Esophagus squamous epithelium (tissue), 5 donors: ENCODE results near the gene FKBP10. TPM values are rescaled to one million over a fixed set of nuclear protein-coding genes. Genes with fewer than 3 reads are reported as not detected.
A peak's percentile ranks its signal among the peaks of the same experiment; 100 is the strongest.

Source experiments
- DNase-seq: peaks from one replicate; lab custom pipeline; 2025; lab: John Stamatoyannopoulos, UW
- H3K27ac ChIP-seq, 4 donors: fragments of 200-600 bp; sonication (generic); one replicate each; pipeline ENCODE4 v1.5.1; 2016 to 2019; ENCODE audit warnings: mild to moderate bottlenecking in 1 of 4
- H3K27me3 ChIP-seq, 4 donors: fragments of 200-600 bp; sonication (generic); 1 replicate in 3 of 4; 2 replicates in 1 of 4; pipeline versions ENCODE4 v1.5.1 to v1.6.0; 2017 to 2021; ENCODE audit warnings: antibody characterized with exemption in 1 of 4
- H3K36me3 ChIP-seq, 3 donors: fragments of 200-600 bp; sonication (generic); one replicate each; pipeline ENCODE4 v1.5.1; 2016 to 2019
- H3K4me1 ChIP-seq, 3 donors: fragments of 200-600 bp; sonication (generic); one replicate each; pipeline ENCODE4 v1.5.1; 2017 to 2019
- H3K4me3 ChIP-seq, 4 donors: fragments of 200-600 bp; sonication (generic); 1 replicate in 3 of 4; 2 replicates in 1 of 4; pipeline ENCODE4 v1.5.1; 2016 to 2019; ENCODE audit warnings: mild to moderate bottlenecking in 2 of 4, moderate library complexity in 1 of 4
- H3K9me3 ChIP-seq, 3 donors: fragments of 200-600 bp; sonication (generic); one replicate each; pipeline ENCODE4 v1.5.1; 2016 to 2019
- POLR2A ChIP-seq, 4 donors: fragments of 450-650 bp; IDR thresholded peaks; one replicate each; pipeline ENCODE4 v1.6.1; 2017; ENCODE audit warnings: antibody characterized with exemption in 4 of 4, mild to moderate bottlenecking in 4 of 4, moderate library complexity in 3 of 4
- WGBS, 2 donors: methylation state at CpG; one replicate each; pipeline ENCODE4 v1.1.5; 2018; 5-methylcytosine and 5-hydroxymethylcytosine counted together
- intact Hi-C: fragments of 100-400 bp; cut with DNase I; formaldehyde crosslinking; loops from one replicate; pipeline ENCODE4 v1.15.0; 2022
- total RNA-seq, 4 donors: library from RNA; depleted of rRNA; stranded (reverse); fragments of >200 nt; gene quantifications; one replicate each; pipeline ENCODE4 v1.1.0, GENCODE V29; 2016
- TF ChIP-seq, protein P1 (sequence below), 6 experiments: fragments of 450-650 bp in 4 of 6; fragments of 200-600 bp in 2 of 6; sonication (generic) in 2 of 6; IDR thresholded peaks; one replicate each; pipeline ENCODE4 v1.5.1; 2016 to 2019; ENCODE audit warnings: antibody characterized with exemption in 6 of 6, mild to moderate bottlenecking in 4 of 6, moderate library complexity in 4 of 6
- donor health status: DM: yes; HTN: yes; CAD: no.

Gene FKBP10
- total RNA-seq, 4 donors from 2014 or later: 0.19 to 21.4 (median 8.4) TPM

DNA sequence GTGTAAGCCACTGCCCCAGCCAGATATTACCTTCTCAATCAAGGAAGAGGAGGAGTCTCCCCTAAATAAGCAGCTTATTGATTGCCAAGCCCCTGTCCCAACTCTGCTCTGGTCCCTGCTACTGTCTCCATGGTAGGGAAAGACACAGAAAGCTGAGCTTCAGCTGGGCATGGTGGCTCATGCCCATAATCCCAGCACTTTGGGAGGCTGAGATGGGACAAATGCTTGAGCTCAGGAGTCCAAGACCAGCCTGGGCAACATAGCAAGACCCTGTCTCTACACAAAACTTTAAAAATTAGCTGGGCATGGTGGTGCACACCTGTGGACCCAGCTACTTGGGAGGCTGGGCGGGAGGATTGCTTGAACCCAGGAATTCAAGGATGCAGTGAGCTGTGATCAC lies 32.9 kb upstream of the FKBP10 start:
- TF ChIP-seq, protein P1, sequence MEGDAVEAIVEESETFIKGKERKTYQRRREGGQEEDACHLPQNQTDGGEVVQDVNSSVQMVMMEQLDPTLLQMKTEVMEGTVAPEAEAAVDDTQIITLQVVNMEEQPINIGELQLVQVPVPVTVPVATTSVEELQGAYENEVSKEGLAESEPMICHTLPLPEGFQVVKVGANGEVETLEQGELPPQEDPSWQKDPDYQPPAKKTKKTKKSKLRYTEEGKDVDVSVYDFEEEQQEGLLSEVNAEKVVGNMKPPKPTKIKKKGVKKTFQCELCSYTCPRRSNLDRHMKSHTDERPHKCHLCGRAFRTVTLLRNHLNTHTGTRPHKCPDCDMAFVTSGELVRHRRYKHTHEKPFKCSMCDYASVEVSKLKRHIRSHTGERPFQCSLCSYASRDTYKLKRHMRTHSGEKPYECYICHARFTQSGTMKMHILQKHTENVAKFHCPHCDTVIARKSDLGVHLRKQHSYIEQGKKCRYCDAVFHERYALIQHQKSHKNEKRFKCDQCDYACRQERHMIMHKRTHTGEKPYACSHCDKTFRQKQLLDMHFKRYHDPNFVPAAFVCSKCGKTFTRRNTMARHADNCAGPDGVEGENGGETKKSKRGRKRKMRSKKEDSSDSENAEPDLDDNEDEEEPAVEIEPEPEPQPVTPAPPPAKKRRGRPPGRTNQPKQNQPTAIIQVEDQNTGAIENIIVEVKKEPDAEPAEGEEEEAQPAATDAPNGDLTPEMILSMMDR (IDR thresholded peaks at IDR 0.05): no peak
- no peak for TF ChIP-seq POLR2A (IDR thresholded peaks at IDR 0.05)
- intact Hi-C loops: no loop called here
- Histone ChIP-seq H3K4me1 (peaks cover 51 to 100% (median 84%) of the 10 kb centered on the region in 3 donors), H3K36me3 (peaks cover 0 to 32% (median 0%) of the 10 kb centered on the region in 3 donors), H3K27ac (peak overlapping the region; percentile 63 to 99 (median 98)), H3K27me3 (peaks cover 0 to 8% (median 0%) of the 10 kb centered on the region in 4 donors), H3K9me3 (no peaks in the 10 kb centered on the region), H3K4me3 (no peak overlapping the region)
- WGBS, 2 donors: 90% methylated on average over 1 of the region's 1 CpG; no CpG with 5 or more reads in 1 of the 2 donors
- no peak for DNase-seq

DNA sequence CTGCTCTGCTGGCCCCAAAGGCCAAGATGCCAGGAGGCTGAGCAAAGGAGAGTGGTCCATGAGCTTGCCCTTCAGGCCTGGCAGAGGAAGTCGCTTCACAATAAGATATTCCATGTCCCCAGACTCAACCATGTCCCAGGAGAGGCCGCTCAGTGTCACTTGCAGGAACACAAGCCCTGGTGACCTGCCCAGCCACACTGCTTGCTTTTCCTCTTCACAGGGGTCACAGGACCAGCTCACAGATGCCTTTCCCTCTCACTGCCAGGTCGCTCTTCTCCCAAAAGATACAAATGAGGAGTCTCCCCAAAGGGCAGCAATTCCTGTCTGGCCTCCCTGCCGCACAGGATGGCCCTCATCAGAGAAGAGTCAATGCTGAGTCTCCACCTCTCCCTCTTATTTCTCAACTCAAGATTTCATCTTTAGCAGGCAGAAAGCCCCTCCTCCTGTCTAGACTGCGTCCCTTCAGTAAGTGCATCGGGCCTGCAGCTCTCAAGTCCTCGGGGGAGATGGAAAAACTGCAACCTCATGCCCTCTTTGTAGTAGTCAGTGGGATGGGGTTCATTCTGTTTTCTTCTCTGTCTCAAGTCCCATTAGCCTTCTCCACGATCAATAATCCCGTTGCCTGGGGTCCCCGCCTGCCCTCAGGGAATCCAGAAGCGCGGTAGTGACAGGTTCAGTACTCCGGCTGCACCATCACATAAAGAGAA lies 31.2 kb upstream of the FKBP10 start:
- TF ChIP-seq, protein P1 (IDR thresholded peaks at IDR 0.05): no peak
- no peak for TF ChIP-seq POLR2A (IDR thresholded peaks at IDR 0.05)
- peak overlapping the region; percentile 63 to 82 (median 80) for H3K4me3 ChIP-seq
- H3K36me3 ChIP-seq: peaks cover 0 to 23% (median 0%) of the 10 kb centered on the region in 3 donors
- WGBS, 2 donors: 46 to 54% methylated on average over 7 to 12 of the region's 13 CpGs
- peaks cover 0 to 24% (median 0%) of the 10 kb centered on the region in 4 donors for H3K27me3 ChIP-seq
- peaks cover 45 to 100% (median 77%) of the 10 kb centered on the region in 3 donors for H3K4me1 ChIP-seq
- no peak for DNase-seq
- no peaks in the 10 kb centered on the region for H3K9me3 ChIP-seq
- H3K27ac ChIP-seq: peak overlapping the region; percentile 86 to 99 (median 98)
- intact Hi-C loops: no loop called here

DNA sequence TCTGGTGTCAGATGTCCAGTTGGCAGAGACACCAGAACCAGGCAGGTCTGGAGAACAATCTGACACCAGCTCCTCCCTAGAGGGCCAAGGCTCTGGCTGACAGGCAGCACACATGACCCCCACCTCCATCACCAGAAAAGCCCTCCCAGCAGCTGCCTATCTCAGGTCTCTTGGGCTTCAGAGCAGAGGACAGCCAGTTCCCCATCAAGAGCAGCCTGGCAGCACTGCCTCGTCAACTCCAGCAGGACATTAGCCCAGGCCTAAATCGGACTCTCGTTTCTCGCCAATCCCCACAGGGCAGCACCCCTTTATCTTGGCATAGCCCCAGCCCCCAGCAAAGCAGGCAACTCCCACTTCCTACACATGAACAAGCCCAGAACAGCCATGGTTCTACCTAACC lies 30.7 kb upstream of the FKBP10 start:
- peaks cover 0 to 24% (median 0%) of the 10 kb centered on the region in 4 donors for H3K27me3 ChIP-seq
- no peaks in the 10 kb centered on the region for H3K9me3 ChIP-seq
- 30% methylated on average over 4 of the region's 4 CpGs; no CpG with 5 or more reads in 1 of the 2 donors for WGBS, 2 donors
- TF ChIP-seq POLR2A (IDR thresholded peaks at IDR 0.05): no peak
- TF ChIP-seq, protein P1 (IDR thresholded peaks at IDR 0.05): no peak
- peak overlapping the region; percentile 86 to 99 (median 98) for H3K27ac ChIP-seq
- peaks cover 0 to 17% (median 0%) of the 10 kb centered on the region in 3 donors for H3K36me3 ChIP-seq
- intact Hi-C loops: no loop called here
- H3K4me3 ChIP-seq: peak overlapping the region; percentile 63 to 82 (median 80)
- peaks cover 39 to 97% (median 71%) of the 10 kb centered on the region in 3 donors for H3K4me1 ChIP-seq
- no peak for DNase-seq

DNA sequence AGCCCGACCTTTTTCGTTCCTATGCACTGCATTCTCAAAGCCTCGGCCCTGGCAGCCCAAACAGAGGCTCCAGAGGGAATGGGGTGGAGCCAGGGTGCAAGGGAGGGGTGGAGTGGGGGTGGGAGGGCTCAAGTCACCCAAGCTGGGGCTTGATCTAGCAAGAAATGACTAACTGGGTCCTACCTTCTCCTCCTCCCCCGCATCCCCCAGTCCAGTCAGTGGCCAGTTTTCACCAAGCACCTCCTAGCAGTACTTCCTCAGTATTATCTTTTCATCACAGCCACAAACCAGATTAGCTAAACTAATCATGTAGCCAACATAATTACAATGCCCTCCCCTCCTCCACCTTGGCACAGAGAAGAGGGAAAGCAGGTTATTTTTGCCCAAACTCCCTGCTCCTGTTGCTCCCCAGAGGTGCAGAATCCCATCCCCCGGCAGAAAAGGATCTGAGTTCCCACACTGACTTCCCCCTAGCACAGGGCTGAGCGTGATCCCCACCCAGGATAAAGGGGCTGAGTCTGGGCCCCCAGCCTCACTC lies 28.5 kb upstream of the FKBP10 start:
- intact Hi-C loops: no loop called here
- Histone ChIP-seq H3K27me3 (peaks cover 0 to 24% (median 0%) of the 10 kb centered on the region in 4 donors), H3K4me3 (peak overlapping the region; percentile 63 to 82 (median 80)), H3K4me1 (peaks cover 41 to 97% (median 69%) of the 10 kb centered on the region in 3 donors), H3K27ac (peak overlapping the region; percentile 95 to 99 (median 98)), H3K36me3 (peaks cover 0 to 13% (median 0%) of the 10 kb centered on the region in 3 donors), H3K9me3 (no peaks in the 10 kb centered on the region)
- TF ChIP-seq, protein P1 (IDR thresholded peaks at IDR 0.05): no peak
- peak in 1 of 4 donors; percentile 47 for TF ChIP-seq POLR2A (IDR thresholded peaks at IDR 0.05)
- DNase-seq: no peak
- 6 to 34% methylated on average over 2 to 3 of the region's 6 CpGs for WGBS, 2 donors
